Hematopoietic multipotent progenitor cell treated with erythropoietin and hydrocortisone succinate and interleukin-3 and kit ligand, for 8 days (in vitro differentiated cells): ENCODE measurements around the gene SLX1A.
"Not testable (repeated sequence)": the region's sequence is repeated elsewhere in the genome, so short reads cannot be mapped to it uniquely, and the experiment has no call there.

ENCODE experiments used
- DNase-seq: peaks from one replicate; pipeline ENCODE4 v3.0.0-alpha.2; 2015

The SLX1A gene

DNA sequence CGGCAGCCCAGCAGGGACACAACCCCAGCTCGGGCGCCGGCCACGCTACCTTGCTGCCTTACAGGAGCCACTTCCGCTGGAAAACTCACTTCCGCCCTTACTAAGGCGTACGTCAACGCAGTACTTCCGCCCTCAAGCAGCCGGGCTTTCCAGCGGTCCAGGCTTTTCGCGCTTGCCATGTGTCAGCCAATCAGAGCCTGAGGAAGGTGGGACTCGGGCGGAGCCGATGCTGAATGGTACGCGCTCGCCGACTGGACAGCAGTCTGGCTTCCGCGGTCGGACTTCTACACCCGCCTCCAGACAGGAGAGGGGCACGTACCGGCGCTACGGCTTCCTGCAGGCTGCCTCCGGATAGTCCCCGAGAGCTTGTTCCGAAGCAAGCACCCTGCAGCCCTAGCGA lies at the start of gene SLX1A, which contains the start of gene BOLA2B:
TSS of gene SLX1A (plus strand) at position 261 of the 400 bp plus-strand sequence. CDS start 210 bp downstream, outside the sequence.
TSS of gene BOLA2B (minus strand) at position 52 of the 400 bp plus-strand sequence. CDS start 71 bp downstream, outside the sequence.
- not testable (repeated sequence) for DNase-seq

DNA sequence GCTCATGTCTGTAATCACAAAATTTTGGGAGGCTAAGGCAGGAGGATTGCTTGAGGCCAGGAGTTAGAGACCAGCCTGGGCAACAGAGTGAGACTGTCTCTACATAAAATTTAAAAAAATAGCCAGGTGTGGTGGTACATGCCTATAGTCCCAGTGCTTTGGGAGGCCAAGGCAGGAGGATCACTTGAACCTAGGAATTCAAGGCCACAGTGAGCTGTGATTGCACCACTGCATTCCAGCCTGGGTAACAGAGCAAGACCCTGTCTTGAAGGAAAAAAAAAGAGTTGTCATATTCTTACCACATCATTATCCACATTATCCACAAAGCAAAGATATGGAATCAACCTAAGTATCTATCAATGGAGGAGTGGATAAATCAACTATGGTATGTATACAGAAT lies 49.7 kb upstream of the SLX1A start:
- no peak for DNase-seq

DNA sequence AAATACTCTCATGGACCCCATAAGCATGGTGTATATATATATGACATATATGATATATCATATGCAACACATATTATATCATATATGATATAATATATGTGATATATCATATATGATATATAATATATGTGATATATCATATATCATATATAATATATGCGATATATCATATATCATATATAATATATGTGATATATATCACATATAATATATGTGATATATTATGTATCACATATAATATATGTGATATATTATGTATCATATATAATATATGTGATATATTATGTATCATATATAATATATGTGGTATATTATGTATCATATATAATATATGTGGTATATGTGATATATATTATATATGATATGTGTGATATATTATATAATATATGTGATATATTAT lies 48.8 kb upstream of the SLX1A start:
- DNase-seq: no peak

DNA sequence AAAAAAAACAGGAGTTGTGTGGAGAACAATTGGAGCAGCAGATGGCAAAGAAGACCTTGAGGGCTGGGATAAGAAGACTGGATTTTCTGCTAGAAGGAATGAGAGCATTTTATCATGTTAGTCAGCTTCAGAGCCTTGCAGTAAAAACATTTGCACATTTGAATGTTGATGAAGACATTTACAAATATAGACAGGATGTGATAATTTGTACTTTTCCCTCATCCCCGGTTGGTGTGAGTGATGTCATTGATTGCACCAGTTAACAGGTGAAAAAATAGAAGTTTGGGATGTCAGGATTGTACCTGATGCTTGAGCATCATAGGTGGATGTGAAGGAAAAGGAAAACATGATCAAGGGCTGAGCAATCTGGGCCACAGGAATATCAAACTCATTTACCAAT lies 48.0 kb upstream of the SLX1A start:
- DNase-seq: no peak

DNA sequence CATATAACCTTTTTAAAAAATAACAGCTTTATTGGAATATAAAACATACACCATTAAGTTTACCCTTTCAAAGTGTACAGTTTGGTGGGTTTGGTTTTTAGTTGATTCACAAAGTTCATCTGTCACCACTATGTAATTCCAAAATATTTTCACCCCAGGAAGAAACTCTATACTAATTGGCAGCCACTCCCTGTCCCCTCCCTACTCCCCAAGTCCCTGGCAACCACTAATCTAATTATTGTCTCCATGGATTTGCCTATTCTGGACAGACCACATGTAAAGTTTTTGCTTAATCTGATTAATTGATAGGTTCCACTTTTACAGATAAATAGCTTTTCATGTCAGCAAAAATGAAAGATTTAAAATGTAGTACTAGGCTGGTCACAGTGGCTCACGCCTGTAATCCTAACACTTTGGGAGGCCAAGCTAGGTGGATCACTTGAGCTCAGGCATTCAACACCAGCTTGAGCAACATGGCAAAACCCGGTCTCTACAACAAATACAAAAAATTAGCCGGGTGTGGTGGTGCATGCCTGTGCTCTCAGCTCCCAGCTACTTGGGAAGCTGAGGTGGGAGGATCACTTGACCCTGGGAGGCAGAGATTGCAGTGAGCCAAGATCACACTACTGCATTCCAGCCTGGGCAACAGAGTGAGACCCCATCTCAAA lies 45.7 kb upstream of the SLX1A start:
- no peak for DNase-seq

DNA sequence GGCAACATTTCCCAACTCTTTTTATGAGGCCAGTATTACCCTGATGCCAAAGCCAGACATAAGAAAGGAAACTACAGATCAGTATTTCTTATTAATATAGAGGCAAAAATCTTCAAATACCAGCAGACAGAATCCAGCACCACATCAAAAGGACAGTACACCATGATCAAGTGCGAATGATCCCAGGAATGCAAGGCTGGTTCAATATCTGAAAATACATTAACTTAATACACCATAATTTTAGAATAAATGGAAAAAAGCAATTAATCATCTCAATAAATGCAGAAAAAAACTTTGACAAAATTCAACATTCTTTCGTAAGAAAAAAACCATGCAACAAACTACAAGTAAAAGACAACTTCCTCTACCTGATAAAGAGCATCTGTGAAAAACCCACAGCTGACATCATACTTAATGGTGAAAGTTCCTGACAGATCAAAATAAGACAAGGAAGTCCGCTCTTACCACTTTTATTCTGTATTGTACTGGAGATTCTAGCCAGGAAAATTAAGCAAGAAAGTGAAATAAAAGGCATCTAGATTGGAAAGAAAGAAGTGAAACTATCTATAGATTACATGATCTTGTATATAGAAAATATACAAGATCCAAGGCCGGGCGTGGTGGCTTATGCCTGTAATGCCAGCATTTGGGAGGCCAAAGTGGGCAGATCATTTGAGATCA lies 44.3 kb upstream of the SLX1A start:
- no peak for DNase-seq

DNA sequence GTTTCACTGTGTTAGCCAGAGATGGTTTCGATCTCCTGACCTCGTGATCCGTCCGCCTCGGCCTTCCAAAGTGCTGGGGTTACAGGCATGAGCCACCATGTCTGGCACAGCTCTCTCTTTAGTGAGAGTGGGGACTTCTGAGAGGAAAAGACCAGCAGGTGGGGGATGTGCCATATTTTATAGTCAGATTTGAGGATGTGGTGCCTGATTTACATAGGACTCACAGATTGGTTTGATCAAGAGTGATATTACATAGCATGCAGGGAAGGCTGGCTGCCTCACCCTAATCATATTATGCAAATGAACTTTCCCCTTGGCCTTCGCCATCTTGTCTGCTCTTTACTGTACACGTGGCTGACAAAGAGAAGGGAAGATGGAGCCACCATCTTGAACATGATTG lies 42.6 kb upstream of the SLX1A start:
- no peak for DNase-seq

DNA sequence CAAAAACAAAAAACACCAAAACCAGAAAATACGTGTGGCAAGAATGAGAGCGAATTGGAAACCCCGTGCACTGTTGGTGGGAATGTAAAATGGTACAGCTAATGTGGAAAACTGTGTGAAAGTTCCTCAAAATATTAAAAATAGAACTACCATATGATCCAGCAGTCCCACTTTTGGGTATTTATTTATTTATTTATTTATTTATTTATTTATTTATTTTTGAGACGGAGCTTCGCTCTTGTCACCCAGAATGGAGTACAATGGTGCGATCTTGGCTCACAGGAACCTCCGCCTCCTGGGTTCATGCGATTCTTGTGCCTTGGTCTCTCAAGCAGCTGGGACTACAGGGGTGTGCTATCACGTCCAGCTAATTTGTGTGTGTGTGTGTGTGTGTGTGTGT lies 41.2 kb upstream of the SLX1A start:
- no peak for DNase-seq

DNA sequence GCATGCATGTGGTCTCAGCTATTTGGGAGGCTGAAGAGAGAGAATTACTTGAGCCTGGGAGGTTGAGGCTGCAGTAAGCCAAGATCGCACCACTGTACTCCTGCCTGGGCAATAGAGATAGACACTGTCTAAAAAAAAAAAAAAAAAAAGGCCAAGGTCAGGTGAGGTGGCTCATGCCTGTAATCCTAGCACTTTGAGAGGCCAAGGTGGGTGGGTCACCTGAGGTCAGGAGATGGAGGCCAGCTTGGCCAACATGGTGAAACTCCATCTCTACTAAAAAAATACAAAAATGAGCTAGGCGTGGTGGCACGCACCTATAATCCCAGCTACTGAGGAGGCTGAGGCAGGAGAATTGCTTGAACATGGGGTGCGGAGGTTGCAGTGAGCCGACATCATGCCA lies 38.5 kb upstream of the SLX1A start:
- DNase-seq: no peak

DNA sequence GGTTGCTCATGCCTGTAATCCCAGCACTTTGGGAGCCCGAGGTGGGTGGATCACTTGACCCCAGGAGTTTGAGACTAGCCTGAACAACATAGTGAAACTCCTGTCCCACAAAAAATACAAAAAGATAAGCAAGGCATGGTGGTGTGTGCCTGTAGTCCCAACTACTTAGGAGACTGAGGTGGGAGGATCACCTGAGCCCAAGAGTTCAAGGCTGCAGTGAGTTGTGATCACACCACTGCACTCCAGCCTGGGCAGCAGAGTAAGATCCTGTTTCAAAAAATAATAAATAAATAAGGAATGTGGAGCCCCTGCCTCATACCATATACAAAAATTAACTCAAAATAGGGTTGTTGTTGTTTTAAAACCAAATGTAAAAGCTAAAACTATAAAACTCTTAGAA lies 36.5 kb upstream of the SLX1A start:
- DNase-seq: no peak

DNA sequence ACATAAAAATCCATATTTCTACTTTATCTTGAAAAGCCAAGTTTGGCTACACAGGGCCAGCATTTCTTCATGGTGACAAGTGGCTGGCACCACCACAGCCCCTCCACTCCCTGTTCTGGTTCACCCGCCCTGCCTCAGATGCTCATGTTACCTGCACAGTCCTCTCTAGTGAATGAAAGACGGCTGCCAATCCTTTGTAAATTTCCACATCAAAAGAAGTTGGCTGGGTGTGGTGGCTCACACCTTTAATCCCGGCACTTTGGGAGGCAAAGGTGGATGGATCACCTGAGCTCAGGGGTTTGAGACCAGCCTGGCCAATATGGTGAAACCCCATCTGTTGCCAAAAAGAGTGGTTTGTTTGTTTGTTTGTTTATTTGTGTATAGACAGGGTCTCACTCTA lies 30.1 kb upstream of the SLX1A start:
- DNase-seq: no peak

DNA sequence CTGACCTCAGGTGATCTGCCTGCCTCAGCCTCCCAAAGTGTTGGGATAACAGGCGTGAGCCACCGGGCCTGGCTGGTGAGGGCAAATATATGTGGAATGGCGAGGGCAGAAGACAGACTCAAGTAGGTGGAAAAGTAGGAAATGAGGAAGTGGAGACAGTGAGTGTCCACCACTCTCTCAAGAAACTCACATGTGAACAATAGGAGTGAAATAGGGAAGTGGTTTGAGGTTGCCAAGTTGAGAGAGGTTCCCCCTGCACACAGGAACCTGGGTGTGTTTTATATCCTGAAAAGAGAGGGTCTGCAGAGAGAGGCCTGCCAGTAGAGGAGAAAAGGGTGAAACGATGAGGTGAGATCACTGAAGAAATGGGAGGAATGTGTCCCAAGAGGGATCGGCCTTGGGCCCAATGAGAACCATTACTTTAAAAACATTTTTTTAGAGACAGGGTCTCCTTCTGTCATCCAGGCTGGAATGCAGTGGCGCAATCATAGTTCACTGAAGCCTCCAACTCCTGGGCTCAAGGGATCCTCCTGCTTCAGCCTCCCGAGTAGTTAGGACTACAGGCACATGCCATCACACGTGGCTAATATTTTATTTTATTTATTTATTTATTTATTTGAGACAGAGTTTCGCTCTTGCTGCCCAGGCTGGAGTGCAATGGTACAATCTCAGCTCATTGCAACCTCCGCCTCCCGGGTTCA lies 27.3 kb upstream of the SLX1A start:
- peak; percentile 38 for DNase-seq

DNA sequence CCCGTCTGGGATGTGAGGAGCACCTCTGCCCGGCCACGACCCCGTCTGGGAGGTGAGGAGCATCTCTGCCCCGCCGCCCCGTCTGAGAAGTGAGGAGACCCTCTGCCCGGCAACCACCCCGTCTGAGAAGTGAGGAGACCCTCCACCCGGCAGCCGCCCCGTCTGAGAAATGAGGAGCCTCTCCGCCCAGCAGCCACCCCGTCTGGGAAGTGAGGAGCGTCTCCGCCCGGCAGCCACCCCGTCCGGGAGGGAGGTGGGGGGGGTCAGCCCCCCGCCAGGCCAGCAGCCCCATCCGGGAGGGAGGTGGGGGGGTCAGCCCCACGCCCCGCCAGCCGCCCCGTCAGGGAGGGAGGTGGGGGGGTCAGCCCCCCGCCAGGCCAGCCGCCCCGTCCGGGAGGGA lies 24.9 kb upstream of the SLX1A start:
- DNase-seq: not testable (repeated sequence)

DNA sequence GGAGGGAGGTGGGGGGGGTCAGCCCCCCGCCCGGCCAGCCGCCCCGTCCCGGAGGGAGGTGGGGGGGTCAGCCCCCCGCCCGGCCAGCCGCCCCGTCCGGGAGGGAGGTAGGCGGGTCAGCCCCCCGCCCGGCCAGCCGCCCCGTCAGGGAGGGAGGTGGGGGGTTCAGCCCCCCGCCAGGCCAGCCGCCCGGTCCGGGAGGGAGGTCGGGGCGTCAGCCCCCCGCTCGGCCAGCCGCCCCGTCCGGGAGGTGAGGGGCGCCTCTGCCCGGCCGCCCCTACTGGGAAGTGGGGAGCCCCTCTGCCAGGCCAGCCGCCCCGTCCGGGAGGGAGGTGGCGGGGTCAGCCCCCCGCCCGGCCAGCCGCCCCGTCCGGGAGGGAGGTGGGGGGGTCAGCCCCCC lies 24.3 kb upstream of the SLX1A start:
- not testable (repeated sequence) for DNase-seq

DNA sequence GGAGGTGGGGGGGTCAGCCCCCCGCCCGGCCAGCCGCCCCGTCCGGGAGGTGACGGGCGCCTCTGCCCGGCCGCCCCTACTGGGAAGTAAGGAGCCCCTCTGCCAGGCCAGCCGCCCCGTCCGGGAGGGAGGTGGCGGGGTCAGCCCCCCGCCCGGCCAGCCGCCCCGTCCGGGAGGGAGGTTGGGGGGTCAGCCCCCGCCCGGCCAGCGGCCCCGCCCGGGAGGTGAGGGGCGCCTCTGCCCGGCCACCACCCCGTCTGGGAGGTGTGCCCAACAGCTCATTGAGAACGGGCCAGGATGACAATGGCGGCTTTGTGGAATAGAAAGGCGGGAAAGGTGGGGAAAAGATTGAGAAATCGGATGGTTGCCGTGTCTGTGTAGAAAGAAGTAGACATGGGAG lies 23.5 kb upstream of the SLX1A start:
- DNase-seq: not testable (repeated sequence)

DNA sequence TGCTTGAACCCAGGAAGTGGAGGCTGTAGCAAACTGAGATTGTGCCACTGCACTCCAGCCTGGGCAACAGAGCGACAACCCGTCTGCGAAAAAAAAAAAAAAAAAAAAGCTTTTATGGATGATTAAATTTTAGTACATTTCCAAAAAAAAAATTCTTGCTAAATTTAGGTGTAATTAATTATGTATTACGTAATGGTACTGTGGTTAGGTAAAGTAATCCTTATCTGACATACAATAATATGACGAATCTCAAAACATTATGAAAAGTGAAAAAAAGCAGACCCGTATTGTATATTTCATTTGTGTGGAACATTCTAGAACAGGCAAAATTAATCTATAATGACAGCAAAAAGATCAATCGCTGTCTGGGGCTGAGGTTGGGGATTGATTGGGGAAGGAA lies 20.6 kb upstream of the SLX1A start:
- DNase-seq: no peak

DNA sequence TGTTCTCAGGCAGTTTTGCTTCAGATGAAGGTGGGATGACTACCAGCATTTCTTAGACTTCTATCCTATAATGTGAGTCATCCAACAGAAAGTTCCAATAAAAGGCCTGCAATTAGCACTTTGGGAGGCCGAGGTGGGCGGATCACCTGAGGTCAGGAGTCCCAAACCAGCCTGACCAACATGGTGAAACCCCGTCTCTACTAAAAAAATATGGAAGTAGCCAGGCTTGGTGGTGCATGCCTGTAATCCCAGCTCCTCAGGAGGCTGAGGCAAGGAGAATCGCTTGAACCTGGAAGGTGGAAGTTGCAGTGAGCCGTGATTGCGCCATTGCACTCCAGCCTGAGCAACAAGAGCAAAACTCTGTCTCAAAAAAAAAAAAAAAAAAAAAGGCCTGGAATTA lies 16.8 kb upstream of the SLX1A start:
- not testable (repeated sequence) for DNase-seq

DNA sequence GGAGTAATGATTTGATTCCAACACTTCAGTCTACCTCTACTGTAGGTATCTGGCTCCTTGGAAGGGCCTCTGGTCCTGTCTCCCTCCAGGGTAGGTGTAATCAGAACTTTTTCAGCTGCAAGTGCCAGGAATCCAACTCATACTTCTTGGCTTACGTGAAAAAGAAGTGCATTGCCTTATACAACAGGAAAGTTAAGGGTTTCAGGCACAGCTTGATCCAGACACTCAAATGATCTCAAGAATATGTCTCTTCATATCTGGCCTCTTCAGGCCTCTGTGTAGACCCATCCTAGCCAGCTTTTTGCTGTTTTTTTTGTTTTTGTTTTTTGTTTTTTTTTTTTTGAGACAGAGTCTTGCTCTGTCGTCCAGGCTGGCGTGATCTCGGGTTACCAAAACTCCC lies 14.5 kb upstream of the SLX1A start:
- no peak for DNase-seq

DNA sequence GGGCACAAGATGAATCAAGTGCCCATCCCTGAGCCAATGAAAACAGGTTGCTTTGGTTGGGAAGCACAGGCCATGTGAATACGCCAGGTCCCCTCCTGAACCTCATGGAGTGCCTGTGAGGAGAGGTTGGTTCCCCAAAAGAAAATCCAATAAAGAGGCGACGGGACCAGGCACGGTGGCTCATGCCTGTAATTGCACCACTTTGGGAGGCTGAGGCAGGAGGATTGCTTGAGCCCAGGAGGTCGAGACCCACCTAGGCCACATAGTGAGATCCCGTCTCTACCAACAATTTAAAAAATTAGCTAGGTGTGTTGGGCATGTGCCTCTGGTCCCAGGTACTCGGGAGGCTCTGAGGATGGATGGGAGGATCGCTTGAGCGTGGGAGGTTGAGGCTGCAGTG lies 13.7 kb upstream of the SLX1A start:
- no peak for DNase-seq

DNA sequence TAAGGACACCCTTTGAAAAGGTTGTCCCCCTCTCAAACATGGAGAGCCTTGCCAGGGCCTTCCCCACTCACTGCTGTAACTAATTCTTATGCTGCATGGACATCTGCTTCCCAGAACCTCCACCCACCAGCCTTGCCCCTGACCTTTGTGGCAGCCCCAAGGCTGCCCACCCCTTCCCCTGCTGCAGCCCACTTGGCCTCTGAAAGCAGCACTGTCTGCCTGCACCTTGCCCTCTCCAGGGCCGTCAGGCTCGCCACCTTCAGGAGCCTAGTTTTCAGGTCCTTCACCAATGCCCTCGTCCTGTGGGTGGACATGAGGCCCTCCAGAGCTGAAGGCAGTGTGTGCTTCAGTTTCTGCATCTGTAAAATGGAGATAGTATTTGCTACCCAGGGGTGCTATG lies 12.9 kb upstream of the SLX1A start:
- DNase-seq: no peak

DNA sequence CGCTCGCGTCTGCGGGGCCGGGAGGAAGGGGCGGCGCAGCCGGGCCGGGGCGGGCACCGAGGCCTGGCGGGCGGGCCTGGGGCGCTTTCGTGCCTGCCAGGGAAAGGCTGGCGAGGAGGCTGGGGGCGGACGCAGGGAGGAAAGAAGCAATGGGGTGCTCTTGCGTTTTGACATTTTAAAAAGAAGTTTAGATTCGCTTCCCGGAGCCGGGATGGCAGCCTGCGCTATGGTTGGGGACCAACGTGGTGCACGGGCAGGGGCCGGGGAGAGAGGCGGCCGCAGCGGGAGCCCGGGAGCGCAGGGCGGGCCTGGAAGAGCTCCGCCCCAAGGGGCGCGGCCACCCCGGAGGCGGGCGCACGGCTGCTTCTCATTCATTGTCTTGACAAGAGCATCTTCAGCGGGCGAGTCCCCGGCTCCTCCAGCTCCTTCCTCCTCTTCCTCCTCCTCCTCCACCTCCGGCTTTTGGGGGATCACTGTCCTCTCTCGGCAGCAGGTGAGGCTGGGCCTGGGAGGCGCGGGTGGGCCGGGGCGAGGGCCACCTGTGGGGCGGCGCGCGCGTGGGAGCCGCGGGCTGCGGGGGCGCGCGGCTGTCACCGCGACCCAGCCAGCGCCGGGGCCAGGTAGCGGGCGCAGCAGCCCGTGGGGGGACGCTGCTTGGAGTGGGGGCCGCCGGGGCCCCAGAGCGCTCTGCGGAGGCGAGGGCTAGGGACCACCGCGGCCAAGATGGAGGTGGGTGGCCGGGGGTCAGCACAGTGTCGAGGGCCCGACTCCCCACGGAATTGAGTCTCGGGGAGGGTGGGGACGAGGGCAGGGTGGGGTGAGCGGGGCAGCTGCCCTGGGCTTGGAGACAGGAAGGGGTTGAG lies 10.2 kb upstream of the SLX1A start, which contains the start of gene CORO1A:
TSS of gene CORO1A (plus strand) at position 370 of the 863 bp plus-strand sequence. CDS start 1,608 bp downstream, outside the sequence.
- peak; percentile 84 for DNase-seq

DNA sequence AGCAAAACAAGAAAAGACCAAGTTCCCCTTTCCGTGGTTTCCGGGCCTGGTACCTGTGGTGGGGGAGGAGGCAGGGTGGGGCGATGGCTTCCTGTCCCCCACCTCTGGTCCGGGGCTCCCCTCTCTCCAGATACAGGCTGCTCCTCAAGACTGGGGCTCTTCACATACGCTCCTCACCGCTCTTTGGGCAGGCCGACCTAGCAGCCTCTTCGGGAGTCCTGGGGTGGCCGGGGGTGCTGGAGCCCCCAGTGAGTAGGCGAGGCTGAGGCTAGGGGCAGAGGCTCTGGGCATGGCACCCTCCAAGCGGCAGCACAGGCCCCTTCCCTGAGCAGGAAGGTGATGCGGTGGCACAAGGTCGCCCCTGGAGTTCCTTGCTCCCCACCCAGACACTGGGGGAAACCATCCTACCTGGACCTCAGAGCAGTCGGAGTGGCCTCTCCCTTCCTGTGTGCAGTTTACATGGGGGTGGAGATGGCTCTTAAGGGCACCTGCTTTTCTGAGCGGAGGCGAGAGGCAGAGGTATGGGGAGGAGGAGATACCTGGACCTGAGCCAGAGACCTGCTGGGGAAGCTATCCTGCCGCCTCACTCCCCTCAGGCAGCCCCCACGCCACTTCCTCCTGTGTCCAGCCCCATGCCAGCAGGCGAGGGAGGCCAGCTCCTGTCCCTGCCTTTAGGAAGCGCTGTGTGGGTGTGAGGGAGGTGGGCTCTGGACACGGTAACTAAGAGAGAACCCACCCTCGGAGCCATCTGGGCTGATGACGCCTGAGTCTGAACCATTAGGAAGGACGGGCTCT lies 9.4 kb upstream of the SLX1A start:
- DNase-seq: peak; percentile 17
